Activated T-helper 9 cell treated with anti-CD3 and anti-CD28 coated beads, Interleukin-2, amount 50 U/mL, for 16 hours (primary cell): ENCODE data around the gene NUDC.
"Not testable (repeated sequence)": the region's sequence is repeated elsewhere in the genome, so short reads cannot be mapped to it uniquely, and the experiment has no call there.

ENCODE experiments used
- DNase-seq: peaks from one replicate; pipeline ENCODE4 v3.0.0-alpha.2; 2020; ENCODE audit warnings: low read depth

NUDC gene

DNA sequence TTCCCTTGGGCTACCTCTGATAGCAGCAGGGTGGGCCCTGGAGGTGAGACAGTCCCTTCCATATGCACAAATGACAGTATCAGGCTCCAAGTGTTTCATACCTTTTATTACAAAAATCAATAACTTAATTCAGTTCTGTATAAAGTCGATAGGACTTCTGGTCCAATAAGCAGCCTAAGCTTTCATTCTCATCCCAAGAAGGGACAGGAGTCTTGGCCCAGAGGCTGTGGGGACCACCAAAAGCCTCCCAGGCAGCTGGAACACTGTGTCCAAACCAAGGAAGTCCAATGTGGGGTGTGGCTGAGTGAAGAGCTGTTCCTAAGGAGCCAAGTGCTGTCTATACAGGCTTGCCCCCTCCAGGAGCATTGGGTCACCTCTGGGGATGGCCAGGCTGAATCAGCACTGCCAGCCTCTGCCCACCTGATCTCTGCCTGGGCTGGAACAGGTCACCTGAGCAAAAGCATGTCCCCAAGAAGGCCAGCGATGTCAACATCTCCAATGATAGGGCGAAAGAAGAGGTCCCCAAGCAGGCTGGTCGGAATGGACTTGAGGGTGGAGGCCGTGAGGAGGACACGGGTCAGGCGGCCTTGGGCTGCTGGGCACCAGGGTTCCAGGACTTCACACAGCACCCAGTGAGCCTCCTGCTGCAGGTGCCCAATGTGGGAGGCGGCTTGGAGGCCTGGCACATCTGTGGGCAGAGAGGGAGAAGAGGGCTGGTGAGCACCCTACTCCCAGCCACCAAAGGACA is 10.0 kb upstream of the NUDC start:
- no peak for DNase-seq

DNA sequence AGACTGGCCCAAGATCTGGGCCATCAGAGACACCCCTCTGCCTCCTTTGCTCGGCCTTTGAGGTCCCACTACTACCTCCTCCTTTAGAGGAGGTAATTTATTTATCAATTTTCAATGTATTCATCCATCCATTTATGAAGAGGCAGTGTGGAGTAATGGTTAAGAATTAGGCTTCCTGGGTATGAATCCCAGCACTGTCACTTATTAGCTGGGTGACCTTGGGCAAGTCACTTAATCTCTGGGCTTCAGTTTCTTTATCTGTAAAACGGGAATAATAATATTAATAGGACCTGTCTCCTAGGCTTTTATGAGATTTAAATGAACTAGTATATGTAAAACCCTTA is 9.4 kb upstream of the NUDC start:
- DNase-seq: no peak

DNA sequence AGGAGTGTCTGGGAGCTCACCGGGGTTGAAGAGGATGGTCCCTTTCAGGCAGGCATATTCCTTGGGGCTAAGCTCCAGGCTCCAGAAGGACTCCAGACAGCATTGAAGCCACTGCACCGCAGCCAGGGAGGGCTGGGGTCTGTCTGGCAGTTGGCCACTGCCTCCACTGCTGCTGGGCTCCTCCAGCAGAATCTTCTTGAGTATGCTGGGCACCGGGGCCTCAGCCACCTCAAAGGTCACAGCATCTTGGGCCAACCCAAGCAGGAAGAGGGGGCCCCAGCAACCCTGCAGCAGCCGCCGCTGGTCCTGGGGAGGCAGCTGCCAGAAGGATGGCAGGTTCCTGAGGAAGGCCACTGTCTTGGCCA is 8.2 kb upstream of the NUDC start:
- DNase-seq: no peak

DNA sequence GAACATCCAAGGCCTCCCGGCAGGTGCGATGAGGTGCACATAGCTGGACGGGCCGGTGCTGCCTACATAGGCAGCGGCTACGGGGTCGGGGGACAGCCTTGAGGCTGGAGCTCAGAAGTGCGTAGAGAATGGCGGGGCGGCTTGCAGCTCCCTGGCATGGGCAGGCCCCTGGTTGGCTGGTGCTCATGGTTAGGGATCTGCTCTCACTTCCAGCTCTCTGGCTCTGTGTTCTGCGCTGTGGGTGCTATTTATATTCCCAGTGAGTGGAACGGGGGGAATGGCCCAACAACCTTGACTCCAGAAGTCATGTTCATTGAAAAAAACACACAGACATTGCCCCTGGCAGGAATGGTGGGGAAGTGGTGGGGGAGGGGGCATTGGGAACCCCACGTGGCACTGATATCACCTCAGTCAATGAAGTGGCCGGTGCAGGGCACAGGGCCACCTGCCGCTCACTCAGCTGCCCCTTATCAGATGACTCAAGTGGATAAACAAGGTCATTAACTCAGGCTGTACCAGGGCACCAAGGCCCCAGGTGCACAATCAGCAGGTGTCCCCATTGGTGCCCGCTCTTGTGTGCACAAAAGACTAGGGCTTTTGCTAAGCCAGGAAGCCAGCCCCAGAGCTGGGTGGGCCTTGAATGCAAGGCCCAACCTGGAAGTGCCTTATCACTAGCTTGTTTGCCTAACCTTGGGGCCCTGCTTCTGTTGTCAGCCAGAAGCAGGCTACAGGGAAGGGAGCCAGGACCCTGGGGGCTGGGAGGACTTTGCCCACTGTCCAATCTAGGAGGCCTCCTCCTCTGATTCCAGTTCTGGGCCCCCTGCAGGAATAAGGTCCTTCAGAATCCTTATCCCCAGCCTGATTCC is 7.6 kb upstream of the NUDC start, which contains the start of gene NR0B2:
Gene NR0B2, minus strand, starts transcription at position 222 of the 866 bp plus-strand sequence. Its CDS starts 35 bp downstream, at position 187.
- DNase-seq: no peak

DNA sequence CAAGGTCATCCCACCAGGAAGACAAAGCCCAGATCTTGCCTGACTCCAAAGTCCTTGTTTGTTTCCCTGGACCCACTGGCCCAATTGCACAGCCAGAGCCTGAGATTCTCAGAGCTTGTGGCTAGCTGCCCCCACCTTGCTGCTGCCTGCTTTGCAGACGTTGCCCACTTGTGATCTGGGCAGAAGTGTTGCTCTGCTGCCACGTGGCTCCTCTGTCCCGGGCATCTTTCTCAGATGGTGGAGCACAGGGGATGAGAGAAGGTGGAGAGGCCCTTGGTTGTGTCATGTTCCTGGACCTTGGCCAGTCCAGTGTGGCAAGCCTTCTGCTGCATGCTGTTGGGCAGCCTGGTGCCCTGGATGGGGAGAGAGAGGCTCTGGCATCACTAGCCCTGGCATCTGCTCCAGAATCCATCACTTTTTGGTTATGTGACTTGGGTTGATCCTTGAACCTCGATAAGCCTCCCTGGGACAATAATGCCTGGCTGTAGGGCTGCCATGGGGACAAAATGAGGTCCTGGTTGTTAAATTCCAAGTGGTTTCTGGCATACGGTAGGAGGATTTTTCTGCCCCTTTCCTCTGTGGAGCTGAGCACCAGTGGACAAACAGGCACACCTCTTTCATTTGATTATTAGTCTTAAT is 6.2 kb upstream of the NUDC start:
- no peak for DNase-seq

DNA sequence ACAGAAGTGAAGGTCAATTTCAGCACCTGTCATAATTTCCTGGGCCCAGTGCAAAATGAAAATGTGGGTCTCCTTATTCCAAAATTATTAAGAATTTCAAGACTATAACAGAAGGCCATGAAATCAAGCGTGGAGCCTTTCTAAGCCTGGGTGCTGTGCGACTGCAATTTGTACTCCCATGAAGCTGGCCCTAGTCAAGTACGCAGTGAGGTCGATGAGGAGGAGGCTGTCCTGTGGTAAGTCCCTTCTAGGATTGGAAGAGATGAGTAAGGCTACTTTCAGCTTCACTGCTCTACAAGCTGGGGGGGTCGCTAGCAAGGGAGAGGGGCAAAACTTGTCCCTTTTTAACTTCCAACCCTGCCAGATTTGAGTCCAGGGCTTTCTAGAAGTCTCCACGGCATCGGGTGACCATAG is 410 bp upstream of the NUDC start:
- DNase-seq: no peak

DNA sequence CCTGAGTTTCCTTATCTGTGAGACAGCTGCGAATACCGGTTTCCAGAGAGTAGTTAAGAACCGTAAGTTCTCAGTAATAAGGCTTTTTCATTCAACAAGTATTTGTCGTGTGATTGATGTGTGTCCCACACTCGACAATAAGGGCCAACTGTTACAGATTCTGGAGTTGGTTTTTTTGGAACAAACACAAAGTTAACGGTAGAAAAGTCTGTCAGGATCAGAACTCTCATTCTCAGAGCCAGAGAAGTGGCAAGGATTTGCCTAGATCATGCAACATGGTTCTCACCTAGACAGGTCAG is 837 bp downstream of the NUDC start:
- no peak for DNase-seq

DNA sequence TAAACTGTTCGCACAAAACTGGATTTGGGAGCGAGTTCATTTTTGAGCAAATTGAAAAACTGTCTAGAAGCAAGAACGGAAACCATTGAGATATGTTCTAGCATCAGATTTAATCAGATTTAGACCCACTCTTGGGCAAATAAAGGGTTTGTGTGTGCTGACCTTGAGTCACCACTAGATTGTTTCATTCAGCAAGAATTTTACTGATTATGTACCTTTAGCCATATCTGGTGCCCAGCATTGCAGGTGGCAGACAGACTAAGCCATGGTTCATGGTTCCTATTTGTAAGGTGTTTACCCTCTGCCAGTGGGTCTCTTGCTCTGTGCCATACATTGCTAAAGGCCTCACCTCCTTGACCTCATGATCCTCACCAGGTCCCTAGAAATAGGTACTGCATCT is 1.4 kb downstream of the NUDC start:
- no peak for DNase-seq

DNA sequence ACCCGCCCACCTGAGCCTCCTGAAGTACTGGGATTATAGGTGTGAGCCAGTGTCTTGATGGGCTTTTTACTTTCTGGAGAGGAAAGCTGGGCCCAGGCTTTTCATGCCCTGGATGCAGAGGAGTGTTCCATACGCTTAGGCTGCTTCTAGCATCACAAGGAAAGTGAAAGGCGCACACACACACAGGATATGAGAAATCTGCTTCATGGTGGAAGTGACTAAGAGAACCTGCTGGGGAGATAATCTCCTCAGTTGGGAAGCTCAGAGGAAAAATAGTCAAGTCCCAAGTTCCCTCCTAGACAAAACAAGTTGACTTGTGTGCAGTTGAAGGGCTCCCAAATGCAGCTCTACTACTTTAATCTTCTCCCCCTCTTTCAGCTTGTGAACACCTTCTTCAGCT is 2.2 kb downstream of the NUDC start:
- no peak for DNase-seq

DNA sequence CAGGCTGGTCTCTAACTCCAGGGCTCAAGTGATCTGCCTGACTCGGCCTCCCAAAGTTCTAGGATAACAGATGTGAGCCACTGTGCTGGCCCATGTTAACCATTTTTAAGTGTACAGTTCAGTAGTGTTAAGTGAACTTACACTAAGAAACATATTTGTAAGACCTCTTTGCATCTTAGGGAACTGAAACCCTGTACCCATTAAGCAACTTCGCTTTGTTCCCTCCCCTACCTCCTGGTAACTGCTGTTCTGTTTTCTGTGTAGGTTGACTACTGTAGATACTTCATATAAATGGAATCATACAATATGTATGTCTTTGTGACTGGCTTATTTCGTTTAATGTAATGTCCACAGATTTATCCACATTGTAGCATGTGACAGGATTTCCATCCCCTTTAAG is 11.0 kb downstream of the NUDC start:
- DNase-seq: no peak

DNA sequence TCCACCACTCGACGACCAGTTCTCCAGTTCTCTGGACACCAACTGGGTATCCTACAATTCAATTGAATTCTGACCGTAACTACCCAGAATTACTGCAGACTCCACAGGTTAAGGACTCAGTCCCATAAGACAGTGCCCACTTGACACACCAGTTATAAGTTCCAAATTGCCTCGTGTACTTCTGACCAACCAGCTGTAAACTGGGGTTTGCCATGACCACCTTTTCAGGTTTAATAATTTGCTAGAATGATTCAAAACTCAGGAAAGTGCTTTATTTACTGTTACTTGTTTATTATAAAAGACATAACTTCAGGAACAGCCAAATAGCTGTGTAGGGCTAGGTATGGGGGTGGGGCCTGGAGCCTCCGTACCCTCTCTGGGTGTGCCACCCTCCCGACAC is 15.3 kb downstream of the NUDC start:
- DNase-seq: no peak

DNA sequence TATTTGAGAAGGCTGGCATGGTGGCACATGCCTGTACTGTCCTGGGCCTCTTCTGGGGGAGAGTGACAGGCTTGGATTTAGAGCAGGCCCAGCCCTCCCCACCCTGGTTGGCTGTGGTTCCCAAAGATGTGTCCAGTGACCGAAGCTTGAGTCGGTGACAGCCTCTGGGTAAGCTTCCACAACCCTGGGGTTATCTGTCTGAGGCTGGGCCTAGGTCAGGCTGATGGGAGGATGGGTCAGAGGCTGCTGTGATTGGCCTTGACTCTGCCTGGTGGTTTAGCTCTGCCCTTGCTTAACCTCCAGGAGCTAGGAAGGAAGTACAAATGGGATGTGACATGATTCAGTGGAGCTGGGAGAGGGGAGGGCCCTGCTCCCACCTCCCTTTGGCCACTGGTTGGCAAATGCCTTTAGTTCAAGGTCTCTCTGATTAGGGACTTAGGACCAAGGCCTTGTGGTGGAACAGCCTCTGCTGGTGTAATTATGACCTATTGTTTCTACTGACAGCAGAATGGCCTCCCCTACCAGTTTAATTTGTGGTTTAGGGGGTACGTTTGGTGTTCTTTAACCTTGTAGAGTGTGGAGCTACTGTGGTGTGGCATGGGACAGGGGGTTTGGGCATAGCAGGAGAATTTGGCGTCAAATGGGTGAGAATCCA is 16.6 kb downstream of the NUDC start:
- no peak for DNase-seq

DNA sequence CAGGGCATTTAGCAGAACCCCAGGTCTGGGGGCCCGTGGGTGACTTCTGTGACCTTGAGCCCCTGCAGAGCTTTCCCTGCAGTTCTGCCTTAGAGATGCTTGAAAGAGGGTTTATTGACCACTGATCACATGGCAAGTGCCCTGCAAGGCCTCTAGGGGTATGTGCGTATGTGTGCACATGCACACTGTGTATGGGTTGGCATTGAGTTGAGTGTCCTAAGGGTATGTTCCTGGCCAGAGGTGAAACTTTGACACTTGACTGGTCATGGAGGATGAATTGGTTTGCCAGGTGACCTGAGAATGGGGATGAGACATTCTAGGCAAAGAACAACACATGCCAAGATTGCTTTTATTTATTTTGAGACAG is 17.1 kb downstream of the NUDC start:
- DNase-seq: no peak

DNA sequence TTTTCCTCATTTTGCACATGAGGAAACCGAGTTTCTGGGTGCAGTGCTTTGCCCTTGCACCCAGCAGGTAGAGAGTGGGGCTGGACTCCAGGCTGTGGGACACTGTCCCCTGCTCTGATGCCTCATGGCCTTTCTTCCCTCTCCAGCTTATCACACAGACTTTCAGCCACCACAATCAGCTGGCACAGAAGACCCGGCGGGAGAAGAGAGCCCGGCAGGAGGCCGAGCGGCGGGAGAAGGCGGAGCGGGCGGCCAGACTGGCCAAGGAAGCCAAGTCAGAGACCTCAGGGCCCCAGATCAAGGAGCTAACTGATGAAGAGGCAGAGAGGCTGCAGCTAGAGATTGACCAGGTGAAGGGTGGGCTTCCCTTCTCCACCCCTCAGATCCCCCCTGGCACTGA is 19.8 kb downstream of the NUDC start:
- DNase-seq: no peak

DNA sequence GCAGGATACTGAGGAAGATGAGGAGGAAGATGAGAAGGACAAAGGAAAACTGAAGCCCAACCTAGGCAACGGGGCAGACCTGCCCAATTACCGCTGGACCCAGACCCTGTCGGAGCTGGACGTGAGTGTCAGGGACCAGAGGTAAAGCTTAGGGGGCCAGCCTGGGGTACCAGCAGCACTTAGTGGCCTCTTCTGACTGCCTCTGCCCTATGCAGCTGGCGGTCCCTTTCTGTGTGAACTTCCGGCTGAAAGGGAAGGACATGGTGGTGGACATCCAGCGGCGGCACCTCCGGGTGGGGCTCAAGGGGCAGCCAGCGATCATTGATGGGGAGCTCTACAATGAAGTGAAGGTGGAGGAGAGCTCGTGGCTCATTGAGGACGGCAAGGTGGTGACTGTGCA is 21.1 kb downstream of the NUDC start:
- DNase-seq: no peak

DNA sequence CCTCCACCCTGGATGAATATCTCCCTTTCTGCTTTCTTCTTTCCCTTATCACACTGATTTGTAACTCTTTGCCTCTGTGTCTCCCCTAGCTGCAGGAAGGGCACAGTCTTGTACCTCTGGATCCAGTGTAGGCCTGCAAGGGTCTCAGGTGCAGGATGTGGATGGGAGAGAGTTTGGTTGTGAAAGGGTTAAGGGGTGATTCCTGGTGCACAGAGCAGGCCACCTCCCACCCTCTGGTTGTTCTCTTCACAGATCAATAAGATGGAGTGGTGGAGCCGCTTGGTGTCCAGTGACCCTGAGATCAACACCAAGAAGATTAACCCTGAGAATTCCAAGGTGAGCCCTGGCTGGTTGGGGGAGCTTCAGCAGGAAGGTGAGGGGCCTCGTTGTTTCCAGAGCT is 23.6 kb downstream of the NUDC start:
- DNase-seq: no peak

DNA sequence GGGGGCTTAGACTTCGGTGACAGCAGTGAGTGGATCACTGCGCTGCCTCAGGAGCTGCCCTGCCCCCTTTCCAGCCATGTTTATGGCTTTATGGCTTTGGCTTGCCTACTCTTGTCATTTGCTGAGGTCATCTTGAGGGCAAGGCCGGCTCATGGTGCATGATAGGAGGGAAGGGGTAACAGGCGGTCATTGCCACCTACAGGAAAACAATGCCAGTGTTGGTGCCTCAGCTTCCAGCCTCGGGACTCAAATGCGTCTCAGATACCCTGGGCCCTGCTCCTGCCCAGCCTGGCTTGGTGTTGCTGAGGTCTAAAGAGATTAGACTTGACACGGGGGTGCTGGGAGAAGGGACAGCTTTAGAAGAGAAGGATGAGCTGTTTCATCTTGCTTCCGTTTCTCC is 24.2 kb downstream of the NUDC start:
- no peak for DNase-seq

DNA sequence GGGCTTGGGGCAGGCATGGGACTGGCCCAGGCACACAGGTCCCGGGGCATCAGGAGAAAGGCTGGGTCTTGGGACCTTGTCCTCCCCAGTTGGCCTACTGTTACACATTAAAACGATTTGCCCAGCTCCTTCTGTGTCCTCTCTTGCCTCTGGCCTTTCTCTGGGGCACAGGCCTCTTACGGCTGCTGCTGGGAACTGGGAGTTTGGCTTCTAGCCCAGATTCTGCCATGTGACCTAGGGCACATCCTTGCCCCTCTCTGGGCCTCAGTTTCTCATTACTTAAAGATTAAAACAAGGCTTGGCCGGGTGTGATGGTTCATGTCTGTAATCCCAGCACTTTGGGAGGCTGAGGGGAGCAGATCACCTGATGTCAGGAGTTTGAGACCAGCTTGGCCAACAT is 24.7 kb downstream of the NUDC start:
- no peak for DNase-seq

DNA sequence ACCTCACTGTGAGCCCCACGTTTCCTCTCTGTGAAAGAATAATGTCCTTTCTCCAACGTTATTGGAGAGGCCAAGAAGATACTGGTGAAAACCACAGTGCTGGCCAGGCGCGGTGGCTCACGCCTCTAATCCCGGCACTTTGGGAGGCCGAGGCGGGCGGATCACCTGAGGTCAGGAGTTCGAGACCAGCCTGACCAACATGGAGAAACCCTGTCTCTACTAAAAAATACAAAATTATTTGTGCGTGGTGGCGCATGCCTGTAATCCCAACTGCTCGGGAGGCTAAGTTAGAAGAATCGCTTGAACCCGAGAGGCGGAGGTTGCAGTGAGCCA is 27.1 kb downstream of the NUDC start:
- not testable (repeated sequence) for DNase-seq

DNA sequence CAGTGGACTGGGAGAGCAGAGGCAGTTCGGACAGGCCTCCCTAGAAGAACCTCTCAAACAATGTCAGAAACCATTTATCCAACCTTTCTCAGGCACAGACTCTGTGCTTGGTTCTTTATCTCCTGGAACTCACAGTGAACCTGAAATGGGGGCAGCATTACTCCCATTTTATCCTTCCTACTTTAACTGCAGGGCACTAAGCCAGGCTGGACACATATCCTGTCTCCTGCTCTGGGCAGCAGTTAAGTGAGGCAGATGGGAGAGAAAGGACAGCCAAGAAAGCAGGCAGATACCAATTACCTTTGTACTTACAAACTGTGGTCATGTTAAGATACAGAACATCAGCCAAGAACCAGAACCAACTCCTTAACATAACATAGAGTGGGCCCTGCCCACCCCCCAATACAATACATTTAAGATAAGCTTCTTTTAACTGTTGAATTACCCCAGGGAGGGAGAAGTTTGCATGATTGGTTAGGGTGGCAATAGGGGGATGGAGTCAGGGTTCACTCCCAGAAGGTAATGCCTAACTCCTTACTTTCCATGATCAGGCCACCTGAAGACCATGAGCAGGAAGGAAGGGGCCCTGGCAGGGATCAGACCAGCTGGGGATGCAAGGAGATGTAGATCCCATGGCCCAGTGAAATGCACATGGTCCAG is 27.9 kb downstream of the NUDC start:
- DNase-seq: no peak

DNA sequence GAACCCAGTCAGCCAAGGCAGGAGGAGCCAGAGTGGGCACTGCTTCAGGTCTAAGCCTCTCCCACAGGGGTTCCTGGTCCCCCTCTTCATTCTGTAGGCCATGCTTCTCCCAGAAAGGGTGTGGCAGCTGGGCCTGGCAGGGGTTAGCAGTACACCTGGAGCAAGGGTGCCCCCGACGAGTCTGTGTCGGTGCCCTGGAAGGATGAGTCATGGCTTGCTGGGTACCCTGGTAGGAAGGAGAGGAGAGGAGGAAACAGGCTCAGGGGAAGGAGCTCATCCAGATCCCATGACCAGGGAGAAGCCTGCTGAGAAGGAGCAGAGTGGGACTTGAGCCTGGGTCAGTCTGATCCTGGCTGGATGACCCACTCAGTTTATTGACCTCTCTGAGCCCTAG is 28.4 kb downstream of the NUDC start:
- no peak for DNase-seq

DNA sequence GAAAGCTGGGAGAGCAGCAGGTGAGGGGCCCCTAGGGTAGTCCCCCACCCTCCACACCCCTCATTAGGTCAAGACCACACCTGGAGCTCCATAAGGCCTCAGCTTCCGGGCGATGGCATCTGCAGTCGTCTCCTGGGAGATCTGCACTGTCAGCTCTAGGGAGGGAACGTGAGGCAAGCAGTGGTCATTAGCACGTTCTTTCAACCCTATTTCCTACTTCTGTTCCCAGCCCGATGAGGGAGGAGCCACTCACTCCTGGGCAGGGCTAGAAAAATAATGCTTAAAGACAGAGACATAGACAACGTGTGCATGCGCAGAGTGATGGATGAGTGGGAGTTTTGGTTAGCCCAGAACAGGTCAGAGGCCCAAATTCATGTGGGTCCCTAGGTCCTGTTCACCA is 29.1 kb downstream of the NUDC start:
- DNase-seq: no peak

DNA sequence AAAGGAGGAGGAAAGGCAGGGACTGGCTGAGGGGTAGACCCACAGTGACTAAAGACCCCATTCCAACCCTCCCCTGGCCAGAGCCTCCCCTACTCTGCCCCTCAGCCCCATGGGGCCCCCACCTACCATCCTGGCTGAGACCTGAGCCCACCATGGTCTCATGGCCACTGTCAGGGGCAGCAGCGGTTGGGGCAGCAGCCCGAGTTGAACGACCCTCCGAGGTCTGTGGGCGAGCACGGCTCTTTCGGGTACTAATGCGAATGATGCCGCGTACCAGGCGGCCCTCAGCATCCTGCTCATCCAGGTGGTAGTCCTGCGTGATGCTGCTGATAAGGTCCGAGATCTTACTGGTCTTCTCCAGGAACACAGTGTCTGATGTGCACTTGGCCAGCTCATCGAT is 29.7 kb downstream of the NUDC start:
- DNase-seq: no peak
